ENCODE measurements around the gene SCN3B. TPM values are rescaled to one million over a fixed set of nuclear protein-coding genes. Genes with fewer than 3 reads are reported as not detected.

Gene SCN3B, protein sequence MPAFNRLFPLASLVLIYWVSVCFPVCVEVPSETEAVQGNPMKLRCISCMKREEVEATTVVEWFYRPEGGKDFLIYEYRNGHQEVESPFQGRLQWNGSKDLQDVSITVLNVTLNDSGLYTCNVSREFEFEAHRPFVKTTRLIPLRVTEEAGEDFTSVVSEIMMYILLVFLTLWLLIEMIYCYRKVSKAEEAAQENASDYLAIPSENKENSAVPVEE
- 50.3 TPM for polyA plus RNA-seq (2012; ENCODE audit: insufficient read depth, insufficient read length, low read depth)

DNA sequence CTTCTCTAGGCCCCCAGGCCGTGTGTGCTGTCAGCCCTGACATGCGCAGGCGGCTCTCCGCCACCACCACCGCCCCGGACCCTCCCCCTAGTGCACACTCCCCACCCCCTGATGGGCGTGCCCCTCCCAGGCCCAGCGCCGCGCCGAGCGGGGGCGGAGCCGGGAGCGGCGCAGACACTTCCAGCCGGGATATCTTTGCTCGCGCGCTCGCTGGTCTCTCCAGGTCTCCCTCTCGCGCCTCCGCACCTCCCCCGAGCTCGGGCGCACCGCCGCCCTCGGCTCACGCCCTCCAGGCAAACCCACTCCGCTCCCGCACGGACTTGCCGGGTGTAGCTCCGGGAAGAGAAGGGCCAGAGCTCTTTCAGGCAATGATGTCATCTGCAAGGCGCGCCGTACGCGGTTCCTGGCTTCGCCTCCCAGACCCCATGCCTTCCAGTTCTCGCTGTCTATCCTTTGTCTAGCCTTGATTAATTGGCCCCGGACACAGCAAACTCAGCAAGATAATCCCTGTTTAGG, at the start of gene SCN3B:
TSS of gene SCN3B (minus strand) at position 59 of the 516 bp plus-strand sequence. CDS start 823 bp downstream, outside the sequence.
- DNase-seq, result peak; percentile 96
- TF ChIP-seq, protein P1, sequence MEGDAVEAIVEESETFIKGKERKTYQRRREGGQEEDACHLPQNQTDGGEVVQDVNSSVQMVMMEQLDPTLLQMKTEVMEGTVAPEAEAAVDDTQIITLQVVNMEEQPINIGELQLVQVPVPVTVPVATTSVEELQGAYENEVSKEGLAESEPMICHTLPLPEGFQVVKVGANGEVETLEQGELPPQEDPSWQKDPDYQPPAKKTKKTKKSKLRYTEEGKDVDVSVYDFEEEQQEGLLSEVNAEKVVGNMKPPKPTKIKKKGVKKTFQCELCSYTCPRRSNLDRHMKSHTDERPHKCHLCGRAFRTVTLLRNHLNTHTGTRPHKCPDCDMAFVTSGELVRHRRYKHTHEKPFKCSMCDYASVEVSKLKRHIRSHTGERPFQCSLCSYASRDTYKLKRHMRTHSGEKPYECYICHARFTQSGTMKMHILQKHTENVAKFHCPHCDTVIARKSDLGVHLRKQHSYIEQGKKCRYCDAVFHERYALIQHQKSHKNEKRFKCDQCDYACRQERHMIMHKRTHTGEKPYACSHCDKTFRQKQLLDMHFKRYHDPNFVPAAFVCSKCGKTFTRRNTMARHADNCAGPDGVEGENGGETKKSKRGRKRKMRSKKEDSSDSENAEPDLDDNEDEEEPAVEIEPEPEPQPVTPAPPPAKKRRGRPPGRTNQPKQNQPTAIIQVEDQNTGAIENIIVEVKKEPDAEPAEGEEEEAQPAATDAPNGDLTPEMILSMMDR (IDR thresholded peaks at IDR 0.05; ENCODE audit: low read depth, low read length), result no peak
- no peaks in the 10 kb centered on the region for H3K36me3 ChIP-seq

DNA sequence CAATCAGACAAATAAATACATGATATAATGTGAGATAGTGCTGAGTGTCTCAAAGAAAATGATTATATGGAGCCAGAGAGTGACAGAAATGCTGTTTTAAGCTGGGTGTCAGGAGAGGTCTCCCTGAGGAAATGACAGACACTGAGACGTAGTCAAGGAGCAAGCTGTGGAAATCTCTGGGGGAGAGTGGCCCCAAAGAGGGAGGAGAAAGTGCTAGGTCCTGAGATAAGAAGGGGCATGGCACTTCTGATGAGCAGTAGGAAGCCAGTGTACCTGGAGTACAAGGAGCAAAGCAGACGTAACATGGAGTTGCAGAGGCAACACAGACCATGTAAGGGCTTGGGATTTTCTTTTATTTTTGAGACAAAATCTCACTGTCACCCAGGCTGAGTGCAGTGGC, 48.3 kb upstream of the SCN3B start:
- Histone ChIP-seq H3K4me3 (ENCODE audit: low read depth, low read length) (no peak overlapping the region), H3K36me3 (no peaks in the 10 kb centered on the region), H3K4me1 (peaks cover 30% of the 10 kb centered on the region), H3K9me3 (no peaks in the 10 kb centered on the region), H3K27me3 (no peaks in the 10 kb centered on the region)
- no peak for DNase-seq
- TF ChIP-seq, protein P1 (IDR thresholded peaks at IDR 0.05; ENCODE audit: low read depth, low read length), result no peak

More for the DNA sequence above, at the start of gene SCN3B:
- Histone ChIP-seq H3K9me3 (no peaks in the 10 kb centered on the region), H3K4me3 (ENCODE audit: low read depth, low read length) (peak within 1 kb of the TSS; percentile 61), H3K27me3 (no peaks in the 10 kb centered on the region), H3K4me1 (peaks cover 13% of the 10 kb centered on the region)

DNA sequence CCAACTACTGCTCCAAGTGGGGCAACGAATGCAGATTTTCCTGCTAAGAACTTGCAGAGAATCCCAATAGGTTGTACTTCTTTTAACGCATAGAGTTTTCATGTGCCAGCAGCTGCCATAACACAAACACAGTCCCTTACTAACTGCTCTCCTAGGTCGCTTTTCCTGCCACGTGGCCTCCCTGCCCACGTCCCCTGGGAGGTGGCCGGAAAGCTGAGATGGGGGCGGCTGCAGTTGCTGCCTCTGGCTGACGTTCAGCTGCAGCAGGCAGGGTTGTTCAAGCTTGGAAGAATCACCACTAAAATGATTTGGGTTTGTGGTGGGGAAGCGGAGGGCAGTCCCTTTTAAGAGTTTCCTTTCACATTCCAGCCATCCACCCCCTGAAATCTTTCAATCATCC, 47.7 kb upstream of the SCN3B start:
- TF ChIP-seq, protein P1 (IDR thresholded peaks at IDR 0.05; ENCODE audit: low read depth, low read length), result no peak
- peak; percentile 89 for DNase-seq
- Histone ChIP-seq H3K27me3 (no peaks in the 10 kb centered on the region), H3K9me3 (no peaks in the 10 kb centered on the region), H3K4me3 (ENCODE audit: low read depth, low read length) (no peak overlapping the region), H3K36me3 (no peaks in the 10 kb centered on the region), H3K4me1 (peaks cover 30% of the 10 kb centered on the region)

DNA sequence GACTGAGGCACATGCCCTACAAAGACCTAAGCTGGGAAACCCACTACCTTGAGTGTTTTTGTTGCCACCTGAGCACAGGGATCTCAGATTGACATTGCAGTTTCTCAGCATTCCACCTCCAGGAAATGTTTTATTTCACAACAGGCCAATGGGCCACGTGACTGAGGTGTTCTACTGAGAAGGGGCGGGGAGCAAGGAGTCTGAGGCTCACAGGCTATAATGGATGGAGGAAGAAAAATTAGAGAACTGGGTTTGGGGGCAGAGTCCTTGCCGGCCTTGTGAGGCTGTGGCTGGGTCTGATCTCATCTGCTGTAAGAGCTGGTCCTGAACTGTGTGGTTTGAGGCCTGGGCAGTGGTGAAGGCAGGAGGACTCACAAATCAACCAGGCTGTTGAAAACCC, 46.3 kb upstream of the SCN3B start:
- no peaks in the 10 kb centered on the region for H3K36me3 ChIP-seq
- no peak overlapping the region for H3K4me3 ChIP-seq (ENCODE audit: low read depth, low read length)
- no peaks in the 10 kb centered on the region for H3K27me3 ChIP-seq
- H3K9me3 ChIP-seq, result no peaks in the 10 kb centered on the region
- DNase-seq, result no peak
- TF ChIP-seq, protein P1 (IDR thresholded peaks at IDR 0.05; ENCODE audit: low read depth, low read length), result no peak
- peaks cover 30% of the 10 kb centered on the region for H3K4me1 ChIP-seq

DNA sequence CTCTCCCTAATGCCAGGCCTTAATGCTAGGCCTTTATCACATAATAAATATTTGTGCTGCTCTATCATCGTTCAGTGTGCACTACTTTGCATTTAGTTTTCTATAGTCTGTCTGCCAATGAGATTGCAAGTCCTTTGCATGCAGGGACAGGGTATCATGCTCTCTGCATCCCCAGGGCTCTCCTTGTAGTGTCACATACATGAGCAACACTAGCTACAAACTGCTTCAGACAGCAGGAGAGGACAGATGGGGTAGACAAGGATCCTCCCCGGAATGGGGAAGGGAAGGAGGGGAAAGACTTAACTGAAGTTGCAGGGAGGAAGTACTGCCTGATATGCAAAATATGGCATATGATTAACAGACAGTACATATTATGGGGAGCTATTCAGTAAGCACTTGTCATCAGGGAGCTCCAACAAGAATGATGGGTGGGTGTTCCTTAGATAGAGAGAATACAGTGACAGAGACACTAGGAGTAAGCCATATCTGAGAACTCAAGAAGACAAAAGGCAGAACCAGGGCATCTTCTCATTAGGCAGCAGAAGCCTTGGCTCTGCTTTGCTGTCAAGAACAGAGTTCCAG, 44.2 kb upstream of the SCN3B start:
- H3K4me3 ChIP-seq (ENCODE audit: low read depth, low read length), result no peak overlapping the region
- DNase-seq, result no peak
- peaks cover 12% of the 10 kb centered on the region for H3K4me1 ChIP-seq
- H3K36me3 ChIP-seq, result no peaks in the 10 kb centered on the region
- TF ChIP-seq, protein P1 (IDR thresholded peaks at IDR 0.05; ENCODE audit: low read depth, low read length), result no peak
- H3K27me3 ChIP-seq, result no peaks in the 10 kb centered on the region
- no peaks in the 10 kb centered on the region for H3K9me3 ChIP-seq

DNA sequence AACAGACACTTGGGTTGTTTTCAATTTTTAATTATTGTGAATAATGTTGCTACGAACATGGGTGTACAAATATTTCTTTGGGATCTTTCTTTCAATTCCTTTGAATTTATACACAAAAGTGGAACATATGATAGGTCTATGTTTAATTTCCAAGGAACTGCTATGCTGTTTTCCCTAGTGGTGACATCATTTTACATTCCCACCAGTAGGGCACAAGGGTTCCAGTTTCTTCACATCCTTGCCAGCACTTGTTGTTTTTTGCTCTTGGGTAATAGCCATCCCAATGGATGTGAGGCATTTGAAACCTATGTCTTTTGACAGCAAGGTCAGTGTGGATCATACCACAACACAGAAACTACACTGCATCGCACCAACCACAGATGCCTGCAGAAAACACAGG, 41.8 kb upstream of the SCN3B start:
- Histone ChIP-seq H3K27me3 (no peaks in the 10 kb centered on the region), H3K4me3 (ENCODE audit: low read depth, low read length) (no peak overlapping the region), H3K4me1 (no peaks in the 10 kb centered on the region; the same call in 1 of the 2 replicates), H3K36me3 (no peaks in the 10 kb centered on the region), H3K9me3 (no peaks in the 10 kb centered on the region)
- TF ChIP-seq, protein P1 (IDR thresholded peaks at IDR 0.05; ENCODE audit: low read depth, low read length), result peak; percentile 33
- DNase-seq, result no peak
